Measurements from ENCODE around the gene AOPEP. TPM values are rescaled to one million over a fixed set of nuclear protein-coding genes. Genes with fewer than 3 reads are reported as not detected.

AOPEP gene
- total RNA-seq, 1 experiment from 2014 or later = 15.0 TPM

- H3K4me1 Mint-ChIP-seq = peaks cover 6 to 7% of the 10 kb centered on the region in 2 experiments
- Histone ChIP-seq H3K27ac (ENCODE audit: insufficient read length, low read depth, low read length) (no peak overlapping the region), H3K4me1 (ENCODE audit: insufficient read depth, low read length) (no peaks in the 10 kb centered on the region)
These were observed 275.2 kb downstream of the AOPEP start for GRCh38 chr9:95001720-95002119.

More at GRCh38 chr9:95001720-95002119, 275.2 kb downstream of the AOPEP start:
- Mint-ChIP-seq H3K27me3 (ENCODE audit: low read depth) (peaks cover 44% of the 10 kb centered on the region), H3K36me3 (ENCODE audit: insufficient read depth in 1 of 3, low read depth in 3 of 3) (no peaks in the 10 kb centered on the region; a peak in 1 of 7 replicates), H3K27ac (no peak overlapping the region), H3K4me3 (no peak overlapping the region), H3K9me3 (no peaks in the 10 kb centered on the region; a peak in 1 of 5 replicates)
- H4K8ac ChIP-seq (replicated peaks; ENCODE audit: insufficient read length, low read depth, low read length) = no peak overlapping the region
- H3K4me2 ChIP-seq (ENCODE audit: insufficient read depth, insufficient read length, low read length) = no peak overlapping the region
- H4K91ac ChIP-seq (ENCODE audit: insufficient read length, low read depth, low read length) = no peak overlapping the region
- no peak overlapping the region for H2BK20ac ChIP-seq (ENCODE audit: low read depth, low read length, poor library complexity, severe bottlenecking)
- H3K56ac ChIP-seq (ENCODE audit: insufficient read length, low read depth, low read length) = no peak overlapping the region
- no peak overlapping the region for H3K23ac ChIP-seq (ENCODE audit: insufficient read length, low read depth, low read length)
- no peak overlapping the region for H3K14ac ChIP-seq (ENCODE audit: insufficient read depth, low read length)
- no peak overlapping the region for H3T11ph ChIP-seq (ENCODE audit: low read length)
- no peak overlapping the region for H2BK120ac ChIP-seq (ENCODE audit: low read depth, low read length, poor library complexity, severe bottlenecking)
- H3K23me2 ChIP-seq (ENCODE audit: insufficient read length, low read depth, low read length, poor library complexity, severe bottlenecking) = no peaks in the 10 kb centered on the region
- H2AFZ ChIP-seq (ENCODE audit: low read length) = no peak overlapping the region
- H3K27me3 ChIP-seq (ENCODE audit: insufficient read depth, low read length) = no peaks in the 10 kb centered on the region; the same call in 1 of the 2 replicates
- TF ChIP-seq CTCF (conservative IDR thresholded peaks at IDR 0.05) = no peak
- H2BK12ac ChIP-seq (ENCODE audit: insufficient read length, low read depth, low read length) = no peak overlapping the region
- no peak overlapping the region for H3K4ac ChIP-seq (ENCODE audit: low read depth, low read length)
- no peak overlapping the region for H3K18ac ChIP-seq (ENCODE audit: insufficient read length, low read depth, low read length)
- no peak overlapping the region for H4K5ac ChIP-seq (ENCODE audit: insufficient read length, low read depth, low read length)
- no peaks in the 10 kb centered on the region for H3K79me2 ChIP-seq (ENCODE audit: insufficient read depth, low read length)
- no peaks in the 10 kb centered on the region for H4K20me1 ChIP-seq (ENCODE audit: control insufficient read depth, insufficient read depth, insufficient read length)
- H3K9me3 ChIP-seq (ENCODE audit: control insufficient read depth, low read depth, low read length) = no peaks in the 10 kb centered on the region
- H2BK15ac ChIP-seq (ENCODE audit: low read depth, low read length) = no peak overlapping the region
- H3K79me1 ChIP-seq (ENCODE audit: insufficient read depth, low read depth, low read length, poor library complexity, severe bottlenecking) = no peaks in the 10 kb centered on the region
- WGBS (ENCODE audit: extremely low coverage, insufficient read length, low lambda C conversion rate) = no CpG with 5 or more reads among the region's 7 CpGs
- no peak for DNase-seq
- no peak overlapping the region for H3K9ac ChIP-seq (ENCODE audit: extremely low read depth, insufficient read length, low read length)
- H2AK5ac ChIP-seq (ENCODE audit: insufficient read length, low read length) = no peak overlapping the region
- no peak overlapping the region for H2BK5ac ChIP-seq (ENCODE audit: insufficient read length, low read length)
